ENCODE data around the gene EXOC8.

DNA sequence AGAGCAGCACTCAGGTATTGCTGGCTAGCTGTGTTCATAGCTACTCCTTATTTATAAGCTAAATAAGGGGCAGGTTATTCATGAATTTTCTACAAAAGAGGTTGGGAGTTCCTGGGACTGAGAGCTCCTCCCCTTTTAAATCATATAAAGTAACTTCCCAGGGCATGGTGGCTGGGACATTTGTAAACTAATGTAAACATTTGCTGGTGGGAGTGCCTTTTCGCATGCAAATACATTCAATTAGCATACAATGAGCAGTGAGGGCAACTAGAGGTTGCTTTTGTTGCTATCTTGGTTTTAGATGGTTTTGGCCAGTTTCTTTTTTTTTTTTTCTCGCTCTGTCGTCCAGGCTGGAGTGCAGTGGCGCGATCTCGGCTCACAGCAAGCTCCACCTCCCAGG is 53.2 kb downstream of the EXOC8 start:
- TF ChIP-seq, protein P1, sequence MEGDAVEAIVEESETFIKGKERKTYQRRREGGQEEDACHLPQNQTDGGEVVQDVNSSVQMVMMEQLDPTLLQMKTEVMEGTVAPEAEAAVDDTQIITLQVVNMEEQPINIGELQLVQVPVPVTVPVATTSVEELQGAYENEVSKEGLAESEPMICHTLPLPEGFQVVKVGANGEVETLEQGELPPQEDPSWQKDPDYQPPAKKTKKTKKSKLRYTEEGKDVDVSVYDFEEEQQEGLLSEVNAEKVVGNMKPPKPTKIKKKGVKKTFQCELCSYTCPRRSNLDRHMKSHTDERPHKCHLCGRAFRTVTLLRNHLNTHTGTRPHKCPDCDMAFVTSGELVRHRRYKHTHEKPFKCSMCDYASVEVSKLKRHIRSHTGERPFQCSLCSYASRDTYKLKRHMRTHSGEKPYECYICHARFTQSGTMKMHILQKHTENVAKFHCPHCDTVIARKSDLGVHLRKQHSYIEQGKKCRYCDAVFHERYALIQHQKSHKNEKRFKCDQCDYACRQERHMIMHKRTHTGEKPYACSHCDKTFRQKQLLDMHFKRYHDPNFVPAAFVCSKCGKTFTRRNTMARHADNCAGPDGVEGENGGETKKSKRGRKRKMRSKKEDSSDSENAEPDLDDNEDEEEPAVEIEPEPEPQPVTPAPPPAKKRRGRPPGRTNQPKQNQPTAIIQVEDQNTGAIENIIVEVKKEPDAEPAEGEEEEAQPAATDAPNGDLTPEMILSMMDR (IDR thresholded peaks at IDR 0.05): no peak
- no peak for TF ChIP-seq EZH2 (IDR thresholded peaks at IDR 0.05; ENCODE audit: borderline replicate concordance, insufficient read depth, low read depth, low read length, poor library complexity, severe bottlenecking)

All from B cell (primary cell).